Spleen (tissue), 7 donors: ENCODE results near the gene LRRC31.

ENCODE experiments used
- CTCF ChIP-seq, 11 experiments: fragments of 200-600 bp in 7 of 11; fragments of 450-650 bp in 4 of 11; sonication (generic) in 4 of 11; IDR thresholded peaks in 8 of 11; conservative IDR thresholded peaks in 3 of 11; 1 replicate in 7 of 11; 2 replicates in 4 of 11; pipeline versions ENCODE4 v1.4.0 to v1.8.0; 2016 to 2021; ENCODE audit warnings: antibody characterized with exemption in 11 of 11, inconsistent platforms in 4 of 11, mild to moderate bottlenecking in 1 of 11
- POLR2A ChIP-seq, 3 donors: fragments of 450-650 bp; IDR thresholded peaks; one replicate each; pipeline ENCODE4 v1.5.1; 2017; ENCODE audit warnings: antibody characterized with exemption in 3 of 3, mild to moderate bottlenecking in 1 of 3
- POLR2AphosphoS5 ChIP-seq, 3 donors: sonication (generic); formaldehyde crosslinking; IDR thresholded peaks; one replicate each; pipeline ENCODE4 v1.5.1; 2017; ENCODE audit warnings: antibody characterized with exemption in 3 of 3
- donor health status: DM: no; HTN: no; CAD: no; lungs with moderate emphysema.
- donor health status: DM: no; HTN: no; CAD: no.
- donor health status: DM: no; HTN: no; CAD: no.

- TF ChIP-seq CTCF (IDR thresholded peaks at IDR 0.05 in 8 of 11, conservative IDR thresholded peaks at IDR 0.05 in 3 of 11) (no peak), POLR2A (IDR thresholded peaks at IDR 0.05) (no peak), POLR2AphosphoS5 (IDR thresholded peaks at IDR 0.05) (no peak)
These were observed 32.8 kb downstream of the LRRC31 start for GRCh38 chr3:169836942-169837275.
